NCI-H1694 treated with DMSO at 0.1 percent for 48 hours (cell line): ENCODE measurements around the gene KRTAP5-7.
"Not testable (repeated sequence)": the region's sequence is repeated elsewhere in the genome, so short reads cannot be mapped to it uniquely, and the experiment has no call there.

ENCODE experiments used
- DNase-seq: peaks from one replicate; lab custom pipeline; 2025; lab: John Stamatoyannopoulos, UW

The KRTAP5-7 gene

GRCh38 chr11:71526796-71527575 lies at the start of gene KRTAP5-7:
Gene KRTAP5-7, plus strand, starts transcription at chr11:71527267. Its CDS starts 34 bp downstream, at chr11:71527301.
- DNase-seq: not testable (repeated sequence)

GRCh38 chr11:71477641-71478527 lies 49.2 kb upstream of the KRTAP5-7 start:
- DNase-seq: no peak

GRCh38 chr11:71478528-71478840 lies 48.6 kb upstream of the KRTAP5-7 start:
- no peak for DNase-seq

GRCh38 chr11:71481101-71481960 lies 45.7 kb upstream of the KRTAP5-7 start:
- no peak for DNase-seq

- no peak for DNase-seq
Measured at GRCh38 chr11:71482216-71482615, 44.9 kb upstream of the KRTAP5-7 start.

GRCh38 chr11:71482746-71483364 lies 44.2 kb upstream of the KRTAP5-7 start:
- DNase-seq: no peak

GRCh38 chr11:71483692-71484091 lies 43.4 kb upstream of the KRTAP5-7 start:
- DNase-seq: no peak

- DNase-seq: no peak
Measured at GRCh38 chr11:71484248-71485062, 42.6 kb upstream of the KRTAP5-7 start.

- DNase-seq: no peak
Measured at GRCh38 chr11:71485063-71485399, 42.0 kb upstream of the KRTAP5-7 start.

- DNase-seq: no peak
Measured at GRCh38 chr11:71485466-71485865, 41.6 kb upstream of the KRTAP5-7 start.

- no peak for DNase-seq
Measured at GRCh38 chr11:71486320-71486719, 40.7 kb upstream of the KRTAP5-7 start.

GRCh38 chr11:71488681-71489270 lies 38.3 kb upstream of the KRTAP5-7 start:
- no peak for DNase-seq

- DNase-seq: no peak
Measured at GRCh38 chr11:71489311-71490043, 37.6 kb upstream of the KRTAP5-7 start.

GRCh38 chr11:71490044-71490730 lies 36.9 kb upstream of the KRTAP5-7 start:
- no peak for DNase-seq

GRCh38 chr11:71490731-71491390 lies 36.2 kb upstream of the KRTAP5-7 start:
- DNase-seq: no peak

- no peak for DNase-seq
Measured at GRCh38 chr11:71491531-71491930, 35.5 kb upstream of the KRTAP5-7 start.

GRCh38 chr11:71491940-71492339 lies 35.1 kb upstream of the KRTAP5-7 start:
- no peak for DNase-seq

- no peak for DNase-seq
Measured at GRCh38 chr11:71495286-71496230, 31.5 kb upstream of the KRTAP5-7 start.
